ENCODE measurements around the gene LRRFIP2. TPM values are rescaled to one million over a fixed set of nuclear protein-coding genes. Genes with fewer than 3 reads are reported as not detected.

LRRFIP2 gene
- total and polyA plus RNA-seq, 2 of the 4 experiments (the other 2 are of a cell fraction) = 20.6 to 31.0 TPM

DNA sequence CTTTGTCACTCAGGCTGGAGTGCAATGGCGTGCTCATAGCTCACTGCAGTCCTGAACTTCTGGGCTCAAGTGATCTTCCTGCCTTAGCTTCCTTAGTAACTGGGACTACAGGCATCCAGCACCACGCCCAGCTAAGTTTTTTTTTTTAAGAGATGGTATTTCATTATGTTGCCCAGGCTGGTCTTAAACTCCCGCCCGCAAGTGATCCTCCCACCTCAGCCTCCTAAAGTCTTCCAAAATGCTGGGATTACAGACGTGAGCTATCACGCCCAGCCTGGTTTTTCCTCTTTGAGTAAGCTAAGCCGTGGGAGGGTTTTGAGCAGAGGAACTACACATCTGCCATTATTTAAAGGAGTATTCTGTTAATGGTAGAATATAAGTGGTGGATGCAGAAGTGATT lies 7.4 kb upstream of the LRRFIP2 start:
- peak overlapping the region; percentile 41; the same call in 1 of the 3 replicates for H2BK15ac ChIP-seq (ENCODE audit: low read depth, low read length)
- H3K18ac ChIP-seq (ENCODE audit: low read depth, low read length) = no peak overlapping the region
- BruUV-seq (replicated peaks) = no TSS peak
- H3K56ac ChIP-seq (ENCODE audit: extremely low read depth, insufficient read depth, low read length) = no peak overlapping the region
- CTCF ChIA-PET = no interaction called here
- ATAC-seq (ENCODE audit: low read depth) (no peak), DNase-seq (no peak)
- H3K9me3 ChIP-seq (ENCODE audit: control insufficient read depth, insufficient read depth, low read length) = no peaks in the 10 kb centered on the region
- H3K4me1 ChIP-seq (ENCODE audit: control insufficient read depth, insufficient read depth, low read length) = peaks cover 10% of the 10 kb centered on the region
- H3K4me3 ChIP-seq (ENCODE audit: insufficient read depth, low read depth, low read length) = no peak overlapping the region
- H3K27me3 ChIP-seq (ENCODE audit: control insufficient read depth, insufficient read depth, low read length) = no peaks in the 10 kb centered on the region
- peak overlapping the region in 1 of 2 experiments; percentile 15; a peak in 1 of 4 replicates for H4K8ac ChIP-seq (ENCODE audit: low read depth in 2 of 2, low read length in 2 of 2)
- H4K91ac ChIP-seq (ENCODE audit: insufficient read depth, low read depth, low read length) = no peak overlapping the region
- no peak overlapping the region for H4K5ac ChIP-seq (ENCODE audit: low read depth, low read length)
- intact Hi-C loops (cut with micrococcal nuclease) (no loop called here), in situ Hi-C loops (cut with MboI; ENCODE audit: low sequenced_read_pairs) (no loop called here), dilution Hi-C loops (cut with HindIII; ENCODE audit: low sequenced_read_pairs, unreplicated experiment) (no loop called here)
- WGBS, 2 experiments (ENCODE audit: extremely low coverage in 2 of 2, insufficient read length in 1 of 2) = no CpG with 5 or more reads among the region's 7 CpGs
- H3K9me1 ChIP-seq (ENCODE audit: insufficient read depth, low read length) = peaks cover 15% of the 10 kb centered on the region
- H3K4me2 ChIP-seq (ENCODE audit: low read depth, low read length) = no peak overlapping the region
- peaks cover 14 to 56% of the 10 kb centered on the region in 2 experiments for H3K79me1 ChIP-seq (ENCODE audit: low read depth in 1 of 2, low read length in 2 of 2)
- no peak overlapping the region for H3K4ac ChIP-seq (ENCODE audit: low read depth, low read length)
- no peaks in the 10 kb centered on the region for H3K36me3 ChIP-seq (ENCODE audit: control insufficient read depth, insufficient read depth, low read length)
- no peak overlapping the region for H2BK120ac ChIP-seq (ENCODE audit: low read depth, low read length)
- H4K20me1 ChIP-seq (ENCODE audit: insufficient read depth, low read length) = no peaks in the 10 kb centered on the region
- no peak overlapping the region for H2AK9ac ChIP-seq (replicated peaks; ENCODE audit: low read depth, low read length, poor library complexity)
- H3K14ac ChIP-seq (replicated peaks; ENCODE audit: low read depth, low read length) = no peak overlapping the region
- H3K27ac ChIP-seq (ENCODE audit: insufficient read depth, low read length) = 0 out of 2 replicates have a peak overlapping the region, but pooled peaks have one; percentile 5
- peak overlapping the region; percentile 38 for H2BK5ac ChIP-seq (ENCODE audit: low read depth, low read length, poor library complexity, severe bottlenecking)
- H3K23ac ChIP-seq (ENCODE audit: low read depth, low read length) = peak overlapping the region; percentile 37; the same call in 1 of the 2 replicates
- no peak for TF ChIP-seq FOS (IDR thresholded peaks at IDR 0.05; ENCODE audit: low read depth, low read length)
- TF ChIP-seq MAFK (IDR thresholded peaks at IDR 0.05; ENCODE audit: low read depth, low read length) = no peak
- no peak for TF ChIP-seq RAD21 (IDR thresholded peaks at IDR 0.05; ENCODE audit: low read length)
- TF ChIP-seq SMC3 (IDR thresholded peaks at IDR 0.05; ENCODE audit: low read depth, low read length) = no peak
- H2AFZ ChIP-seq (replicated peaks; ENCODE audit: low read length, poor library complexity) = no peak overlapping the region
- H3K9ac ChIP-seq (ENCODE audit: low read depth, low read length) = no peak overlapping the region
- no peak overlapping the region for H2BK20ac ChIP-seq (ENCODE audit: low read depth, low read length)
- POLR2A ChIA-PET (ENCODE audit: unreplicated experiment) = no interaction called here
- peak overlapping the region; percentile 23 for H2AK5ac ChIP-seq (ENCODE audit: low read depth, low read length)

Measured in IMR-90 (cell line).